GM18868 (cell line): ENCODE results near the gene GLOD4.

Source experiments
- ATAC-seq: cut with Tn5 transposase; IDR thresholded peaks from one replicate; pipeline ENCODE4 v1.9.1; 2021; ENCODE audit warnings: mild to moderate bottlenecking, moderate library complexity; ENCODE audit not compliant: unreplicated experiment

The GLOD4 gene

DNA sequence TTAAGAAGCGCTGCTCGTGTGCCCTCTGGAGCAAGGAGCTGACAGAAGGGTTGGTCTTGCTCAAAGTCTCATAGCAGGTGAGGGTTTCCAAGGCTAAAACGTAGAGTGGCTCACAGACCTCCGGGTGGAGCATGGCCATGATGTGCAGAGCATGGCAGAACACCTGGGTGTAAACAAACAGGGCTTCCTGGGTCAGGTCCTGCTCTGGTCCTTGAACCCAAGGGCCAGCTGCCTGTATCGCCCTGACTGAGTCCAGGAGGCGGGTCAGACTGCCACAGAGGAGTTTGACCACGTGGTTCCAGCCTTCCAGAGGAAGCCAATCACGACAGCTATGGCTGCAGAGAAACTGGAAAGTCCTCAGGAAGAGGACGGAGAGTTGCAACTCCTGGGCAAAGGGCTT lies 37.1 kb downstream of the GLOD4 start:
- no peak for ATAC-seq

DNA sequence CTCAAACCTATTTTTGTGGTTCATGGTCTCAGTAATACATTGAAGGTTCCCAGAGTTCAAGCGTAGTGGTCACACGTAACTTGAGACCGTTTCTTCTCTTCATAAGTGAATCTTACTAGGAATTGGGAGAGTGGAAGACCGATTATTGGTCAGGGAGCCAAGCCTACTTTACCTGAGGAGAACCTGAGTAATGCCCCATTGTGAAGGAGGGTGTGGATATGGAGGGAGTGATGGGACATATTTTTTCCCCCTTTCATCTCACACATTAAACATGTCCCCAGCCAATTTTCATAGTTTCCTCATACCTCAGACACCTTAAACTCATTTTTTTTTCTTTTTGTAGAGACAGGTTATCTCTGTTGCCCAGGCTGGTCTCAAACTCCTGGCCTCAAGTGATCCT lies 38.9 kb downstream of the GLOD4 start:
- ATAC-seq: no peak

DNA sequence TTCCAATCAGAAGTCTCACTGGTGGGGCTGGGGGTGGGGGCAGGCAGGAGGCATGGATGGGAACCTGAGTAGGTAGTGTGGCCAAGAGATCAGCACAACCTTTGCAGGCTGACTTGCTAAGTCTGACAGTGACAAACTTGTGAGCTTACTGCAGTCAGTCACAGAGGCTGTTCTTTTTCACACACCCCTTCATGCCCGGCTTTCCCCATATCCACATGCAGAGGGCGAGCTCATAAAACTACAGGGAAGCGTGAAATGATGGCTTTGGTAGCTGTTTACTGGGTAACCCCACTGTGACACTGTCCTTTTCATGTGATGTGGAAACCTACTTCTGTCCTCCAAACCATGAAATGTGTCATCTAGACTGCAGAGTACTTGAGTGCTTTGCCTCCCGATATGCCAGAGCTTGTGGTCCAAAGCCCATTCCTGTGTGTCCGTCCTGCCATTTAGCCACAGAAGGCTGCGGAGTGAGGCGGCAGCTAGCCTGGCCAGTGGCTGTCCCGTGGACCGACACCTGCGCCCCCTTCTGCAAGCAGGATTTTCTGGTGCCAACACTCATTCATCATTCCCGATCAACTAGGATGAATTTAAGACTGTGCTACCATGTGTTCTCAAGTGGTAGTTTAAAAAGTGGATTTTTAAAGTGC lies 39.8 kb downstream of the GLOD4 start:
- ATAC-seq: no peak

DNA sequence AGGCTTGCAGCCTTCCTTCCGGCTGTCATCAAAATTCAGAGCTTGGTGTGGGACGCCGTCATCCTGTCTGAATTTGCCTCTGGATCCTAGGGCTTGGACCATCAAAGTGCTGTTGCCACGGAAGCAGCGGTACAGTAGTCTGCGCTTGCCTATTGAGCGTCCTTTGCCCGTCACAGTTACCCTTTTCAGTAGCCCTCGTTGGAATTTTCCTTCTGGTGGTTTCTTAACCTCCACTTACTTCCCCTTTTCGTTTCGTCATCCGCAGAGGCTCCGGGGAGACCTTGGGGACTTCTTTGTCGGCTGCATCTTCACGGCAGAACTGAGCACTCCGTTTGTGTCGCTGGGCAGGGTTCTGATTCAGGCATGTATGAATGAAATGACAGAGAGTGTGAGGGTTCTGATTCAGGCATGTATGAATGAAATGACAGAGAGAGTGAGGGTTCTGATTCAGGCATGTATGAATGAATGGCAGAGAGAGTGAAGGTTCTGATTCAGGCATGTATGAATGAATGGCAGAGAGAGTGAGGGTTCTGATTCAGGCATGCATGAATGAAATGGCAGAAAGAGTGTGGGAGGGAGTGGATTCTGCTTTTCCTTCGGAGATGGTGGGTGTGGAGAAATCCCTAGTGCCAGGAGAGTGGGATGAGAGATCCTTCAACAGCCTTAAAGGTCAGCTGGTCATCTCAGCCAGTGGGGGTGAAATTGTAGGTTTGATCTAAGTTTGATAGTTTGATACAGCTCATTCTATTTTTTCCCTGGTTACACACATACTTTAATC lies 41.7 kb downstream of the GLOD4 start:
- peak; percentile 80 for ATAC-seq

DNA sequence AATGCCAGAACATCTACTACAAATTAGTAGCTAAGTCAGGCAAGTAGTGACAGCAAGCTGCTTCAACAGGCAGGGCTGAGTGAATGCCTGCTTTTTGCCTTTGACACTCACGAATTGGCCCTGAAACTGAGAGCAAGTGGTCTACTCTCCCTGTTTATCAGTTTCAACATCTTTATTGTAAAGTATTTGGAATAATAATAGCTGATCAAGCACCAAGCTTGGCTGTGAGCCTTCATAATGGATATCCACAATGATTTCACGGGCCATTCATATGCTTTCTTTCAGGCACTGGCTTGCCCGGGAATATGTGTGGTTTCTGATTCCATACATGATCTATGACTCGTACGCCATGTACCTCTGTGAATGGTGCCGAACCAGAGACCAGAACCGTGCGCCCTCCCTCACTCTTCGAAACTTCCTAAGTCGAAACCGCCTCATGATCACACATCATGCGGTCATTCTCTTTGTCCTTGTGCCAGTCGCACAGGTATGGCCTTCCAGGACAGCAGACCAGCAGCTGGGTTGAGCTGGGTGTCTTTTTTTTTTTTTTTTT lies 44.4 kb downstream of the GLOD4 start:
- ATAC-seq: no peak

DNA sequence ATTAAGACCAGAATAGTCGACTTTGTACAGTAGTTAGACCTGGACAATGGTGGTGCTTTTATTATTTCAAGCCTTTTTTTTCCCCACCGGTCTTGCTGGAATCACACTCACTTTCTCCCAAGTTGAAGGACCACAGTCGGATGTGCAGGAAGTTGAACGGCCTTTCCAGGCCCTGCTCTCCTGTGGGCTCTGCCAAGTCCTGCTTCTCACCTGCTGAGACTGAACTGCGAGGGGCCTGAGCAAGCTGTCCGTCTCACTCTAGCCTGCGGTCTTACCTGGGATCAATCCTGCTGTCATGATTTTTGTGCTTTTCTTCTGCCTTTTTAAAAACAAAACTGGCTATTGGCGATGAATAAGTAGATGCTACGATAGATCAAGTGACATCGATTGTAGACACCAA lies 48.3 kb downstream of the GLOD4 start:
- no peak for ATAC-seq

DNA sequence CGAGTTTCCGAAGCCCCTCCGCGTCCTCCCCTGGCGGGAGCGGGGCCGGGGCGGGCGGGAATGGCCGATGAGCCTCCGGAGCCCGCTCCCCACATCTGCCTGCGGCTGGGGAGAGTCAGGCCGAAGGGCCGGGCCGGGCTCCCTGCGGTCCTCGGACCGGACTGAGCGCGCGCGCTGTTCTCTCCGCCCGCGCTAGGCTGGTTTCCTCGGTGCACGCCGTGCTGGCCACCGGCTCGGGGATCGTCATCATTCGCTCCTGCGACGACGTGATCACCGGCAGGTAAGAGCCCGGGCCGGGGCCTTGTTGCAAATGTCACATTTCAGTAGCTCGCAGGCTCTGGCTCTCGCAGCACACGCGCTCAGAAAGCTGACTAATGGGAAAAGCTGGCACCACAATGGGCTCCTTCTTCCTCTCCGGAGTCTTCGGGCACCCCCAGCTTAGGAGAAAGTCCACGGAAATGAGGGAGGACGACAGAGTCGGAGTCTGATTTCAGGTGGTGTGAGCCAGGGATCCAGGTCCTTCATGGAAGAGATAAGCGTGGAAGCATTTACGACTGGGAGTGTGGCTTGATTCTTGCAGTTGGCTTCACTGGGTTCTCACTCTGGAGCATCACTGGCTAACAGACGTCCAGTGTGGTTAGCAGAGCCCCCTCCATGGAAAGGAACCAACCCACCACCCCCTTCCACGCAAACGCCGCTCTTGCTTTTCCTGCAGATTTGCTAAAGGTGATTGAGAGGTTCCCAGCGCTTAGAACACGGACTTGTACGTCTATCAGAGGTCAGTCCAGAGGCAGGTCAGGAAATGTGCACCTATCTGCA lies 49.0 kb downstream of the GLOD4 start:
- peak; percentile 47 for ATAC-seq

DNA sequence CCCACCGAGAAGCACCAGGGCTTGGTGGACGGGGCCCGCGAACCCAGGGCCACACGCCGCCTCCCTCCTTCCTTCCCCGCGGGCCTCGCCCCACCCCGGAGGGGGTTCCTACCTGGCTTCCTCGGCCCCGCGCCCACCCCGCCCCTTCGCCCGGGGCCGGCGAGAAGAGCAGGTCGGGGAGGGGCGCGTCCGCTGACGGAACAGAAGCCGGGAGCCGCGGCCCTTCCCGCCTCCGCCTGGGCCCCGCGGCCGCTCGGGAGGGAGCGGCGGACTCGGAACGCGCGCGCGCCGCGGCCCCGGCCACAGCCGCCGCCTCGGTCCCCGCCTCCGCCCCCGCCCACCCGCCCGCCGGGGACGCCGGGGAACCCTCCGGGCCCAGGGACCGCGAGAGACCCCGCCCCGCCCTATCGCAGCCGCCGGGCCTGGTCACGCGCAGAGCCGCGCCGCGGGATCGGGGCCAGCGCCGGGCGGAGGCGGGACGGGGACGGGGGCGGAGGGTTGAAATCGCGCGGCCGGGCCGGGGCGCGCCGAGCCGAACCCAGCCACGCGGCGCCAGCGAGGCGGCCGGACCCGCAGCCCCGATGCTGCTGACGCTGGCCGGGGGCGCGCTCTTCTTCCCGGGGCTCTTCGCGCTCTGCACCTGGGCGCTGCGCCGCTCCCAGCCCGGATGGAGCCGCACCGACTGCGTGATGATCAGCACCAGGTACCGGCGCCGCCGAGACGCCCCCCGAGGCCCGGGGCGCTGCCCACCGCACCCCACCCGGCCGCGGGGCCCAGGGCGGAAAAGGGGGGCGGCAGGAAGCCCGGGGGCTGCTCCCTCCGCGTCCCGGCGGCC lies 49.8 kb downstream of the GLOD4 start, which contains the start of gene TLCD3A:
TLCD3A (plus strand) TSS at position 530 of the 835 bp plus-strand sequence; CDS start at position 582, 52 bp downstream.
- peak; percentile 57 for ATAC-seq

DNA sequence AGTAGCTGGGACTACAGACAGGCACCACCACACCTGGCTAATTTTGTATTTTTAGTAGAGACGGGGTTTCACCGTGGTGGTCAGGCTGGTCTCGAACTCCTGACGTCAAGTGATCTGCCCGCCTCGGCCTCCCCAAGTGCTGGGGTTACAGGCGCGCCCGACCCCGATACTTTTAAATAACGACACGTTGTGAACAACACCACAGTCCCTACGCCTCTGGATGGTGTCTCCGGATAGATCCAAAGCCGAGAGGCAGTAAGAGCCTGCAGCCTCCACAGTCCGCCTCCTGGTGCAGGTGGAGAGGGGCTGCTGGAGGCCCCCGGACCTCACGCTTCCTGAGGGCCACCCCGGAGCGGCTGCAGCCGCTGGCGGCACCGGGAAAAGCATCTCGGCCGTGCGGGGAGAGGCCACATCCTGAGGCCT lies 50.4 kb downstream of the GLOD4 start:
- peak; percentile 21 for ATAC-seq

DNA sequence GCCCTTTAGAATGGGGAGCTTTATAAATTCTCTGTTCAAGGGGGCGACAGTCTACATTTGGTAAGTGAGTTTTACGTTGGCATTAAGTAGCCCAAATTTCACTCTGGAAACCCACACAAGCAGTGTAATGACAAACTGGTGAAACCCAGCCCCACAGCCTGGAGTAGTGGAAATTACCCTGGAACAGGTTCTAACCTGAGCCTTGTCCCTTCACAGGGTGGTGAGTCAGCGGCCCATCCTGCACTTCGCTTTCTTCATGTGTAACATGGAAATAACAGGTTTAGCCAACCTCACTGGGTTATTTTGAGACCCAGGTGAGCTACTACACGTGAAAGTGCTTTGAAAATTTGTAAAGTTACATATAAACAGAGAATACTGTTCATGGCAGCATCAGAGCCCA lies 53.2 kb downstream of the GLOD4 start:
- no peak for ATAC-seq

DNA sequence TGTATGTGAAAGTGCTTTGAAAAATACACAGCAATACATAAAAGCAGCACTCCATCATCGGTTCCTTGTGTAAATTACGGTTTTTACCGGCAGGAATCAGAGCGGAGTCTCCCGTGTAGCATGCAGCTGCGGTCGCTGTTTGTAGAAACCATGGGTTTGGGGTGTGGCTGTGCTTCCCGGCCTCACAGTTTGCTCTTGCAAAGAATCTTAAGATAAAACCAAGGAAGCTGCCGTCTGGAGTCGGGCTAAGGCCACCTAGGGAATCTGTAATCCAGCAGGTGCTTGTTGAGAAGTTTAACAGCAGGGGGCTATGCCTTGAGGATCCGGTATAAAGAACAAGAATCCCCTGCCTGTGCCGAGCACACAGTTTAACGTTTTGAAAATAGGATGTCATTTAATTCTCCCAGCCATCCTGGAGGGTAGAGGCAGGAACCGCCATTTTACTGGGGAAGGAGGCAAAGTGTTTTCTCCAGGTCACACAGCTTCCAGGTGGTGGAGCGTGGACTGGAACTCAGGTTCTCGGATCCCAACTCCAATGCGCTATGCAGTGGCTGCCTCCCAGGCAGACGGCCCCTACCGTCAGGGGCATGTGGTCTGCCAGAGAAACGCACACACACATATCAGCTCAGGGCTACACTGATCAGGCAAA lies 55.7 kb downstream of the GLOD4 start:
- ATAC-seq: no peak

DNA sequence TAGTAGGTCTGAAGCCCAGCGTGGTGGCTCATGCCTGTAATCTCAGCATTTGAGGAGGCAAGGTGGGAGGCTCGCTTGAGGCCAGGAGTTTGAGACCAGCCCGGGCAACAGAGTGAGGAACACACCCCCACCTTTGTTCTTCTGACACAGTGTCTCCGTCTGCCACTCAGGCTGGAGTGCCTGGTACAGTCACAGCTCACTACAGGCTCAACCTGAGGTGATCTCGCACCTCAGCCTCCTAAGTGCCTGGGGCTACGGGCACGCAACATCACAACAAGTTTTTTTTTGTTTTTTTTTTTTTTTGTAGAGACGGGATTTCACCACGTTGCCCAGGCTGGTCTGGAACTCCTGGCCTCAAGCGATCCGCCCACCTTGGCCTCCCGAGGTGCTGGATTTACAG lies 56.3 kb downstream of the GLOD4 start:
- ATAC-seq: no peak

DNA sequence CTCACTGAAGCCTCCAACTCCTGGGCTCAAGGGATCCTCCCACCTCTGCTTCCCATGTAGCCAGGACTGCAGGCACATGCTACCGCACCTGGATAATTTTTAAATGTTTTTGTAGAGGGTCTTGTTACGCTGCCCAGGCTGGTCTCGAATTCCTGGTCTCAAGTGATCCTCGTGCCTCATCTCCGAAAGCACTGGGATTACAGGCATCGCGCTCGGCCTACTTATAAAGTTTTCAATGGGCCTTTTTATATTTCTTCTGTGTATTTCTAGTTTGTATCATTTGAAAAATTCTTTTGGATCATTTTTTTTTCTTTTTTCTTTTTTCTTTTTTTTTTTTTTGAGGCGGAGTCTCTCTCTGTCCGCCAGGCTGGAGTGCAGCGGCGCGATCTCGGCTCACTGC lies 57.0 kb downstream of the GLOD4 start:
- ATAC-seq: no peak

DNA sequence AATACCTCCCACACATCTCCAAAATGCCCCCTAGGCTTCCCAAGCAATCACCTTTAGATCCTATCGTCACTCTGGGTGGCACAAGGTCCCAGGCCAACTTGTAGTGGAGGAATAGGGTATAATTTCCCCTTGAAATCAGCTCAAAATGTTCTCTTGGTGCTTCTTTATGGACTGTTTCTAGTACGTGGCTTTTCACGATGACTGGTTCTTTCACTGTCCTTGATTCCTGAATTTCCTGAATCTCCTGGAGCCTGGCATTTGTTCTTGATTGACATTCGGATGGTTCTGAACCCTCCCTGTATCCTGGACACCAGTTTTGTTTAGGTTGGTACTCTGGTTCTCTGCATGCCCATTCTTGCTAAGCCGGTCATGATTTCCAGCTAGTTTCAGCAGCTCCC lies 60.5 kb downstream of the GLOD4 start:
- ATAC-seq: no peak

DNA sequence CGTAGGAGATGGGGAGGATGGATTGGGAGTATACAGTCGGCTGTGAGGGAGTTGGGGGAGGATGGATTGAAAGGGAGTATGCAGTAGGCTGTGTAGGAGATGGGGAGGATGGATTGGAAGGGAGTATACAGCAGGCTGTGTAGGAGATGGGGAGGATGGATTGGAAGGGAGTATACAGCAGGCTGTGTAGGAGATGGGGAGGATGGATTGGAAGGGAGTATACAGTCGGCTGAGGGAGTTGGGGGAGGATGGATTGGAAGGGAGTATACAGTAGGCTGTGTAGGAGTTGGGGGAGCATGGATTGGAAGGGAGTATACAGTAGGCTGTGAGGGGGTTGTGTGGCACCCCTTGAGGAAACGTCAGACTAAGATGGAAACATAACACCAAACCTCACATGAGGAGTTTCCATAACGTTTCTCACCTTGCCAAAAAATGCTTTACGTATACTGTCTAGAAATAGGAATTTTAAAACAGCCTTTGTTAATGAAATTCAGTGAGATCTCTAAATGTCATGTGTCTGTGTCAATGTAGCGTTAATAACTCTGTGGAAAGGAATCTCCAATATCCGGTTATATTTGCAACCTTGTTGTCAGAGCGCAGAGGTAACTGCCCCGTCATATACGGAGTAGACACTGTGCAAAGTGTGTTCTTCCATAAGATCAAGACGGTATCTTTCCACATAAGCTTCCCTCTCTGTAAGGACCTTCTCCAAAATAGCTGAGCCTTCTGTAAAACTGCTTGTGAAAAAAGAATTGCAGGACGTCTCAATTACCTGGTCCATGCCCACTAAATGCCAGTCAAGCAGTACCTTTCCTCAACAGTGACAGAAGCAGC lies 61.2 kb downstream of the GLOD4 start:
- no peak for ATAC-seq

DNA sequence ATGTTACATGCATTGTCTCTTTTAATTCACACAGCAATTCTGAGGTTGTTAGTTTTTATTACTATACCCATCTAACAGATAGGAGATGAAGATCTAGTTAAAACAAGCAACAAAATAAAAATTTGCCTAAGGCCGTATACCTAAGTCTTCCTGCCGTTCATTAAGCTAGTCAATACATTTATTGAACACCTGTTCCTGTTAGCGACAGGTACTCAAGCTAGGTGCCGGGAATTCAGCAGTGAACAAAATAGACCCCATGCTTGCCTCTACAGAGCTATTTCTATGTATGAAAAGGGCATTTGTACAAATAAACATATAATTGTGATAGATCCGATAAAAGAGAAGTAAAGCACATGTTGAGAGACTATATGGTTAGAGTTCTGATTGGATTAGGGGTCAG lies 64.0 kb downstream of the GLOD4 start:
- no peak for ATAC-seq
